K562 (cell line): ENCODE results near the gene GPR142. TPM values are rescaled to one million over a fixed set of nuclear protein-coding genes. Genes with fewer than 3 reads are reported as not detected.

Experiments used
- ARHGAP35 ChIP-seq: fragments of 450-650 bp; IDR thresholded peaks from 2 replicates; pipeline ENCODE4 v1.6.1; 2018; ENCODE audit not compliant: partially characterized antibody
- CBX1 ChIP-seq: sonication (generic); IDR thresholded peaks from 2 replicates; pipeline ENCODE4 v1.6.1; 2016; ENCODE audit warnings: antibody characterized with exemption, low read depth, mild to moderate bottlenecking
- CCNT2 ChIP-seq: IDR thresholded peaks from 2 replicates; pipeline ENCODE4 v1.6.1; 2011; ENCODE audit warnings: borderline replicate concordance, low read depth, mild to moderate bottlenecking, moderate library complexity, mixed read lengths, low read length; ENCODE audit not compliant: insufficient read length; ENCODE audit errors: extremely low read depth
- CREB1 ChIP-seq, 2 experiments: sonication (generic) in 1 of 2; formaldehyde crosslinking in 1 of 2; IDR thresholded peaks; 2 replicates each; pipeline versions ENCODE4 v1.6.1 to v1.8.0; 2012 to 2022; ENCODE audit warnings: inconsistent platforms in 1 of 2, mild to moderate bottlenecking in 1 of 2, missing genetic modification reagents in 1 of 2, moderate library complexity in 1 of 2
- DNMT1 ChIP-seq: fragments of 450-650 bp; IDR thresholded peaks from 2 replicates; pipeline ENCODE4 v1.6.1; 2016; ENCODE audit warnings: antibody characterized with exemption, mild to moderate bottlenecking
- E2F3 ChIP-seq: fragments of 250-450 bp; sonication (Bioruptor Pico); IDR thresholded peaks from 2 replicates; pipeline ENCODE4 v1.4.0; 2020; ENCODE audit warnings: mild to moderate bottlenecking
- KLF1 ChIP-seq: fragments of 450-650 bp; IDR thresholded peaks from 2 replicates; pipeline ENCODE4 v1.6.1; 2016; ENCODE audit warnings: missing genetic modification characterization, missing compliant biosample characterization
- MAZ ChIP-seq, 2 experiments: fragments of 450-650 bp in 1 of 2; sonication (generic) in 1 of 2; formaldehyde crosslinking; IDR thresholded peaks in 1 of 2; conservative IDR thresholded peaks in 1 of 2; 2 replicates each; pipeline versions ENCODE4 v1.4.0 to v1.5.0; 2020; ENCODE audit warnings: mild to moderate bottlenecking in 1 of 2, missing genetic modification reagents in 1 of 2
- MYNN ChIP-seq, 2 experiments: sonication (generic); formaldehyde crosslinking in 1 of 2; IDR thresholded peaks; 2 replicates each; pipeline versions ENCODE4 v1.5.0 to v1.6.1; 2016 to 2020; ENCODE audit warnings: antibody characterized with exemption in 1 of 2, missing genetic modification reagents in 1 of 2
- POLR2AphosphoS2 ChIP-seq: IDR thresholded peaks from 2 replicates; pipeline ENCODE4 v1.6.1; 2012; ENCODE audit warnings: low read length, improper control_type of control experiment
- POLR2G ChIP-seq: fragments of 200-400 bp; formaldehyde crosslinking; IDR thresholded peaks from 2 replicates; pipeline ENCODE4 v1.6.1; 2017; ENCODE audit warnings: low read depth, mild to moderate bottlenecking, antibody characterized with exemption, low read length, moderate library complexity
- YBX1 ChIP-seq: fragments of 450-650 bp; IDR thresholded peaks from 2 replicates; pipeline ENCODE4 v1.7.1; 2016; ENCODE audit warnings: mild to moderate bottlenecking
- ZFP30 ChIP-seq: fragments of 250-450 bp; sonication (Bioruptor Pico); IDR thresholded peaks from 2 replicates; pipeline ENCODE4 v1.8.0; 2022; ENCODE audit warnings: moderate library complexity, mild to moderate bottlenecking, inconsistent platforms, borderline replicate concordance
- ZFP36 ChIP-seq: fragments of 150-350 bp; IDR thresholded peaks from 2 replicates; pipeline ENCODE4 v1.6.1; 2018; ENCODE audit warnings: low read length, low read depth; ENCODE audit not compliant: partially characterized antibody
- ZNF133 ChIP-seq: fragments of 250-450 bp; sonication (Bioruptor Pico); IDR thresholded peaks from 2 replicates; pipeline ENCODE4 v1.4.0; 2020; ENCODE audit warnings: mild to moderate bottlenecking
- ZNF134 ChIP-seq: fragments of 250-450 bp; sonication (Bioruptor Pico); conservative IDR thresholded peaks from 2 replicates; pipeline ENCODE4 v1.4.0; 2020
- ZNF253 ChIP-seq: fragments of 250-450 bp; sonication (Bioruptor Pico); conservative IDR thresholded peaks from 2 replicates; pipeline ENCODE4 v1.6.1; 2021; ENCODE audit warnings: mild to moderate bottlenecking
- polyA plus RNA-seq, 8 experiments: library from polyadenylated mRNA; depleted of rRNA in 4 of 8; stranded (reverse) in 5 of 8; unstranded in 3 of 8; fragments of >200 nt; fragmentation: Nextera tagmentation in 2 of 8; fragmentation: Illumina TruSeq in 1 of 8; extraction: Ambion mirVana in 2 of 8; extraction: Trizol in 1 of 8; gene quantifications; 2 replicates each; pipeline versions ENCODE4 v1.2.1 to v1.2.3, GENCODE V29; 2011 to 2014; ENCODE audit warnings: inconsistent platforms in 1 of 8, missing spikeins in 1 of 8
- total RNA-seq, 7 experiments: library from RNA; depleted of rRNA in 6 of 7; stranded (reverse); fragments of >200 nt in 6 of 7; fragmentation: Illumina TruSeq in 2 of 7; extraction: Trizol in 2 of 7; gene quantifications; 2 replicates each; pipeline versions ENCODE4 v1.2.1 to v1.2.3, GENCODE V29; 2011 to 2021; ENCODE audit warnings: low replicate concordance in 1 of 7
- TF ChIP-seq, protein P1 (sequence below): fragments of 250-450 bp; sonication (Bioruptor Pico); IDR thresholded peaks from 2 replicates; pipeline ENCODE4 v1.8.0; 2021; ENCODE audit warnings: mild to moderate bottlenecking, moderate library complexity
- TF ChIP-seq, protein P2 (sequence below): fragments of 250-450 bp; sonication (Bioruptor Pico); IDR thresholded peaks from 2 replicates; pipeline ENCODE4 v1.5.0; 2022; ENCODE audit warnings: mild to moderate bottlenecking
- TF ChIP-seq, protein P3 (sequence below): sonication (generic); formaldehyde crosslinking; IDR thresholded peaks from 2 replicates; pipeline ENCODE4 v1.8.1; 2023; ENCODE audit warnings: mild to moderate bottlenecking, missing genetic modification reagents
- TF ChIP-seq, protein P4 (sequence below): fragments of 450-650 bp; IDR thresholded peaks from 2 replicates; pipeline ENCODE4 v1.6.1; 2017; ENCODE audit warnings: mild to moderate bottlenecking, moderate library complexity
- TF ChIP-seq, protein P5 (sequence below): fragments of 450-650 bp; IDR thresholded peaks from 2 replicates; pipeline ENCODE4 v1.6.1; 2016

The GPR142 gene
- total and polyA plus RNA-seq, 9 of the 15 experiments (the other 6 are each of a cell fraction or from before 2014, with no cell fraction given), result not detected

DNA sequence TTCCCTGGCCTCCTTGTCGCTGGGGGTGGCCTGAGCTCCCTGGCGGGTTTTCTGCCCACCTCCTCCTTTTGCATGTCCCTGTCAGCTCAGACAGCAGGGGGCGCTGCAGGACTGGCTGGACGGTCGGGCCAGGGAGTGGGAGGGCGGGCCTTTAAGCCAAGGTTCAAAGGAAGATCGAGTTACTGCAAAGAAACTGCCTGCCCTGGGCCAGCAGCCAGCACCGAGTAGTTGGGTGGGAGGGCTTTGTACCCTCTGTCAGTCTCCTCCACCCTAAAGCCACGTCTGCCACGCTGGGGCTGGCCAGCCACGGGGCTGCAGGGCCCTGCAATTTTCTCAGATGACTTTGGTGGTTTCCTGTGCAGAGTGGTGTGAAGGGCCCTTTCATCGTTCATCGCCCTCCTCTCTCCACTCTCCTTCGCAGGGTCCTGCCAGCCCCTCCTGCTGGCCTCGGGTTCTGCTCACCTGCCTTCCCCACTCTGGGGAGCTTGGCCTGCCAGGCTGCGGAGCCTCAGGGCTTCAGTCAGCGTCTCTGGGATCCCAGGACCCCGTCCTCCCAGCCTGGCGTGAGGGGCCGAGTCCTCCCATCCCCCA lies 12.3 kb downstream of the GPR142 start (continued):
- TF ChIP-seq POLR2G (no peak), ZNF133 (CRISPR knock-in tag) (no peak), CREB1 (IDR thresholded peaks at IDR 0.05) (no peak), CREB1 (CRISPR knock-in tag; IDR thresholded peaks at IDR 0.05) (no peak), CBX1 (no peak), MYNN (IDR thresholded peaks at IDR 0.05) (no peak; the same call in 1 of the 2 replicates), MYNN (CRISPR knock-in tag; IDR thresholded peaks at IDR 0.05) (no peak), MAZ (CRISPR knock-in tag; conservative IDR thresholded peaks at IDR 0.05 in 1 of 2, IDR thresholded peaks at IDR 0.05 in 1 of 2) (peak; percentile 61 to 75), ZFP36 (no peak), POLR2AphosphoS2 (no peak), ZNF134 (CRISPR knock-in tag) (no peak), ARHGAP35 (no peak), YBX1 (no peak), ZFP30 (CRISPR knock-in tag) (no peak), KLF1 (tag) (no peak), DNMT1 (no peak), CCNT2 (no peak), ZNF253 (CRISPR knock-in tag) (no peak), E2F3 (CRISPR knock-in tag) (no peak)
- TF ChIP-seq, protein P1, sequence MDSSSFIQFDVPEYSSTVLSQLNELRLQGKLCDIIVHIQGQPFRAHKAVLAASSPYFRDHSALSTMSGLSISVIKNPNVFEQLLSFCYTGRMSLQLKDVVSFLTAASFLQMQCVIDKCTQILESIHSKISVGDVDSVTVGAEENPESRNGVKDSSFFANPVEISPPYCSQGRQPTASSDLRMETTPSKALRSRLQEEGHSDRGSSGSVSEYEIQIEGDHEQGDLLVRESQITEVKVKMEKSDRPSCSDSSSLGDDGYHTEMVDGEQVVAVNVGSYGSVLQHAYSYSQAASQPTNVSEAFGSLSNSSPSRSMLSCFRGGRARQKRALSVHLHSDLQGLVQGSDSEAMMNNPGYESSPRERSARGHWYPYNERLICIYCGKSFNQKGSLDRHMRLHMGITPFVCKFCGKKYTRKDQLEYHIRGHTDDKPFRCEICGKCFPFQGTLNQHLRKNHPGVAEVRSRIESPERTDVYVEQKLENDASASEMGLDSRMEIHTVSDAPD (CRISPR knock-in tag), result no peak
- TF ChIP-seq, protein P2, sequence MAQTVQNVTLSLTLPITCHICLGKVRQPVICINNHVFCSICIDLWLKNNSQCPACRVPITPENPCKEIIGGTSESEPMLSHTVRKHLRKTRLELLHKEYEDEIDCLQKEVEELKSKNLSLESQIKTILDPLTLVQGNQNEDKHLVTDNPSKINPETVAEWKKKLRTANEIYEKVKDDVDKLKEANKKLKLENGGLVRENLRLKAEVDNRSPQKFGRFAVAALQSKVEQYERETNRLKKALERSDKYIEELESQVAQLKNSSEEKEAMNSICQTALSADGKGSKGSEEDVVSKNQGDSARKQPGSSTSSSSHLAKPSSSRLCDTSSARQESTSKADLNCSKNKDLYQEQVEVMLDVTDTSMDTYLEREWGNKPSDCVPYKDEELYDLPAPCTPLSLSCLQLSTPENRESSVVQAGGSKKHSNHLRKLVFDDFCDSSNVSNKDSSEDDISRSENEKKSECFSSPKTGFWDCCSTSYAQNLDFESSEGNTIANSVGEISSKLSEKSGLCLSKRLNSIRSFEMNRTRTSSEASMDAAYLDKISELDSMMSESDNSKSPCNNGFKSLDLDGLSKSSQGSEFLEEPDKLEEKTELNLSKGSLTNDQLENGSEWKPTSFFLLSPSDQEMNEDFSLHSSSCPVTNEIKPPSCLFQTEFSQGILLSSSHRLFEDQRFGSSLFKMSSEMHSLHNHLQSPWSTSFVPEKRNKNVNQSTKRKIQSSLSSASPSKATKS, result no peak
- TF ChIP-seq, protein P3, sequence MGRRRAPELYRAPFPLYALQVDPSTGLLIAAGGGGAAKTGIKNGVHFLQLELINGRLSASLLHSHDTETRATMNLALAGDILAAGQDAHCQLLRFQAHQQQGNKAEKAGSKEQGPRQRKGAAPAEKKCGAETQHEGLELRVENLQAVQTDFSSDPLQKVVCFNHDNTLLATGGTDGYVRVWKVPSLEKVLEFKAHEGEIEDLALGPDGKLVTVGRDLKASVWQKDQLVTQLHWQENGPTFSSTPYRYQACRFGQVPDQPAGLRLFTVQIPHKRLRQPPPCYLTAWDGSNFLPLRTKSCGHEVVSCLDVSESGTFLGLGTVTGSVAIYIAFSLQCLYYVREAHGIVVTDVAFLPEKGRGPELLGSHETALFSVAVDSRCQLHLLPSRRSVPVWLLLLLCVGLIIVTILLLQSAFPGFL (CRISPR knock-in tag), result no peak
- TF ChIP-seq, protein P4, sequence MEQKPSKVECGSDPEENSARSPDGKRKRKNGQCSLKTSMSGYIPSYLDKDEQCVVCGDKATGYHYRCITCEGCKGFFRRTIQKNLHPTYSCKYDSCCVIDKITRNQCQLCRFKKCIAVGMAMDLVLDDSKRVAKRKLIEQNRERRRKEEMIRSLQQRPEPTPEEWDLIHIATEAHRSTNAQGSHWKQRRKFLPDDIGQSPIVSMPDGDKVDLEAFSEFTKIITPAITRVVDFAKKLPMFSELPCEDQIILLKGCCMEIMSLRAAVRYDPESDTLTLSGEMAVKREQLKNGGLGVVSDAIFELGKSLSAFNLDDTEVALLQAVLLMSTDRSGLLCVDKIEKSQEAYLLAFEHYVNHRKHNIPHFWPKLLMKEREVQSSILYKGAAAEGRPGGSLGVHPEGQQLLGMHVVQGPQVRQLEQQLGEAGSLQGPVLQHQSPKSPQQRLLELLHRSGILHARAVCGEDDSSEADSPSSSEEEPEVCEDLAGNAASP, result no peak
- TF ChIP-seq, protein P5, sequence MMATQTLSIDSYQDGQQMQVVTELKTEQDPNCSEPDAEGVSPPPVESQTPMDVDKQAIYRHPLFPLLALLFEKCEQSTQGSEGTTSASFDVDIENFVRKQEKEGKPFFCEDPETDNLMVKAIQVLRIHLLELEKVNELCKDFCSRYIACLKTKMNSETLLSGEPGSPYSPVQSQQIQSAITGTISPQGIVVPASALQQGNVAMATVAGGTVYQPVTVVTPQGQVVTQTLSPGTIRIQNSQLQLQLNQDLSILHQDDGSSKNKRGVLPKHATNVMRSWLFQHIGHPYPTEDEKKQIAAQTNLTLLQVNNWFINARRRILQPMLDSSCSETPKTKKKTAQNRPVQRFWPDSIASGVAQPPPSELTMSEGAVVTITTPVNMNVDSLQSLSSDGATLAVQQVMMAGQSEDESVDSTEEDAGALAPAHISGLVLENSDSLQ, result no peak
